Neural cell (in vitro differentiated cells): ENCODE measurements around the gene LPP. TPM values are rescaled to one million over a fixed set of nuclear protein-coding genes. Genes with fewer than 3 reads are reported as not detected.

Source experiments
- H2AFZ ChIP-seq: fragments of 200-600, 300-800 bp; sonication (generic), shearing (Covaris generic); 2 replicates; pipeline ENCODE4 v1.6.0; 2014; ENCODE audit warnings: low read depth, mild to moderate bottlenecking, antibody characterized with exemption, low read length, moderate library complexity
- H3F3A ChIP-seq: fragments of 200-600 bp; shearing (Covaris generic); 2 replicates; pipeline ENCODE4 v1.6.1; 2016; ENCODE audit warnings: mild to moderate bottlenecking, moderate library complexity, mixed read lengths, antibody characterized with exemption, low read length; ENCODE audit not compliant: insufficient read depth, poor library complexity, severe bottlenecking
- H3K27ac ChIP-seq: fragments of 200-600, 300-800 bp; sonication (generic), shearing (Covaris generic); 2 replicates; pipeline ENCODE4 v1.5.1; 2014; ENCODE audit warnings: mild to moderate bottlenecking, low read length, moderate library complexity
- H3K27me3 ChIP-seq: fragments of 300-800, 200-600 bp; sonication (generic), shearing (Covaris generic); 2 replicates; pipeline ENCODE4 v1.6.0; 2014; ENCODE audit warnings: mild to moderate bottlenecking, low read depth, low read length, moderate library complexity; ENCODE audit not compliant: insufficient read depth
- H3K36me3 ChIP-seq: fragments of 300-800, 200-600 bp; sonication (generic), shearing (Covaris generic); 2 replicates; pipeline ENCODE4 v1.5.1; 2014; ENCODE audit warnings: mild to moderate bottlenecking, antibody characterized with exemption, low read length, moderate library complexity; ENCODE audit not compliant: insufficient read depth
- H3K4me2 ChIP-seq: fragments of 300-800, 200-600 bp; sonication (generic), shearing (Covaris generic); 2 replicates; pipeline ENCODE4 v1.6.0; 2014; ENCODE audit warnings: mild to moderate bottlenecking, low read length
- H3K4me3 ChIP-seq: fragments of 300-800, 200-600 bp; sonication (generic), shearing (Covaris generic); 2 replicates; pipeline ENCODE4 v1.5.1; 2014; ENCODE audit warnings: mild to moderate bottlenecking, low read length, moderate library complexity
- H3K79me2 ChIP-seq: fragments of 200-600 bp; shearing (Covaris generic); replicated peaks from 2 replicates; pipeline ENCODE4 v1.6.0; 2014; ENCODE audit warnings: mild to moderate bottlenecking, low read length, moderate library complexity; ENCODE audit not compliant: insufficient read depth
- H3K9ac ChIP-seq: fragments of 300-800, 200-600 bp; sonication (generic), shearing (Covaris generic); 2 replicates; pipeline ENCODE4 v1.6.1; 2016; ENCODE audit warnings: mild to moderate bottlenecking, low read length, mixed read lengths
- H3K9me2 ChIP-seq: fragments of 200-600 bp; shearing (Covaris generic); 2 replicates; pipeline ENCODE4 v1.6.1; 2016; ENCODE audit warnings: mild to moderate bottlenecking, low read length, mixed read lengths; ENCODE audit not compliant: insufficient read depth
- H3K9me3 ChIP-seq: fragments of 200-600, 300-800 bp; sonication (generic), shearing (Covaris generic); 2 replicates; pipeline ENCODE4 v1.6.1; 2016; ENCODE audit warnings: mild to moderate bottlenecking, mixed run types, low read length, moderate library complexity, mixed read lengths
- H4K20me1 ChIP-seq: fragments of 200-600 bp; shearing (Covaris generic); 2 replicates; pipeline ENCODE4 v1.6.1; 2016; ENCODE audit warnings: mild to moderate bottlenecking, mixed run types; ENCODE audit not compliant: insufficient read depth
- EP300 ChIP-seq: fragments of 450-650 bp; conservative IDR thresholded peaks from 2 replicates; pipeline ENCODE4 v1.6.1; 2014; ENCODE audit warnings: antibody characterized with exemption, mild to moderate bottlenecking, moderate library complexity; ENCODE audit not compliant: poor library complexity, severe bottlenecking
- EZH2 ChIP-seq: fragments of 200-600, 300-800 bp; shearing (Covaris generic), sonication (generic); IDR thresholded peaks from 2 replicates; pipeline ENCODE4 v1.6.1; 2014; ENCODE audit warnings: antibody characterized with exemption, low read length, borderline replicate concordance, mild to moderate bottlenecking; ENCODE audit not compliant: insufficient read depth, poor library complexity, severe bottlenecking
- MXI1 ChIP-seq: fragments of 450-650 bp; conservative IDR thresholded peaks from 2 replicates; pipeline ENCODE4 v1.6.1; 2014; ENCODE audit warnings: antibody characterized with exemption, mild to moderate bottlenecking; ENCODE audit not compliant: poor library complexity, severe bottlenecking
- POLR2AphosphoS5 ChIP-seq: IDR thresholded peaks from 2 replicates; pipeline ENCODE4 v1.6.1; 2012
- RAD21 ChIP-seq: fragments of 450-650 bp; conservative IDR thresholded peaks from 2 replicates; pipeline ENCODE4 v1.6.1; 2014; ENCODE audit warnings: antibody characterized with exemption, mild to moderate bottlenecking, moderate library complexity
- SMC3 ChIP-seq: fragments of 450-650 bp; conservative IDR thresholded peaks from 2 replicates; pipeline ENCODE4 v1.6.1; 2014; ENCODE audit warnings: antibody characterized with exemption, mild to moderate bottlenecking, moderate library complexity; ENCODE audit not compliant: poor library complexity
- TAF1 ChIP-seq: IDR thresholded peaks from 2 replicates; pipeline ENCODE4 v1.6.1; 2012; ENCODE audit warnings: low read depth
- polyA plus RNA-seq: library from polyadenylated mRNA; depleted of rRNA; stranded (reverse); fragments of >200 nt; gene quantifications from 2 replicates; pipeline ENCODE4 v1.2.3, GENCODE V29; 2014
- TF ChIP-seq, protein P1 (sequence below): IDR thresholded peaks from 2 replicates; pipeline ENCODE4 v1.6.1; 2012; ENCODE audit warnings: borderline replicate concordance
- TF ChIP-seq, protein P2 (sequence below): fragments of 450-650 bp; IDR thresholded peaks from 2 replicates; pipeline ENCODE4 v1.5.1; 2014; ENCODE audit warnings: antibody characterized with exemption, mild to moderate bottlenecking, moderate library complexity; ENCODE audit not compliant: poor library complexity, severe bottlenecking

LPP gene
- polyA plus RNA-seq, 1 donor from 2014 or later = 3.0 TPM

- Histone ChIP-seq H3K9me3 (no peaks in the 10 kb centered on the region), H2AFZ (no peak overlapping the region), H3K4me3 (no peak overlapping the region), H4K20me1 (no peaks in the 10 kb centered on the region), H3K9ac (no peak overlapping the region), H3K27ac (no peak overlapping the region), H3K4me2 (no peak overlapping the region), H3F3A (no peaks in the 10 kb centered on the region), H3K9me2 (no peaks in the 10 kb centered on the region), H3K27me3 (no peaks in the 10 kb centered on the region), H3K79me2 (no peaks in the 10 kb centered on the region), H3K36me3 (no peaks in the 10 kb centered on the region)
- TF ChIP-seq, protein P1, sequence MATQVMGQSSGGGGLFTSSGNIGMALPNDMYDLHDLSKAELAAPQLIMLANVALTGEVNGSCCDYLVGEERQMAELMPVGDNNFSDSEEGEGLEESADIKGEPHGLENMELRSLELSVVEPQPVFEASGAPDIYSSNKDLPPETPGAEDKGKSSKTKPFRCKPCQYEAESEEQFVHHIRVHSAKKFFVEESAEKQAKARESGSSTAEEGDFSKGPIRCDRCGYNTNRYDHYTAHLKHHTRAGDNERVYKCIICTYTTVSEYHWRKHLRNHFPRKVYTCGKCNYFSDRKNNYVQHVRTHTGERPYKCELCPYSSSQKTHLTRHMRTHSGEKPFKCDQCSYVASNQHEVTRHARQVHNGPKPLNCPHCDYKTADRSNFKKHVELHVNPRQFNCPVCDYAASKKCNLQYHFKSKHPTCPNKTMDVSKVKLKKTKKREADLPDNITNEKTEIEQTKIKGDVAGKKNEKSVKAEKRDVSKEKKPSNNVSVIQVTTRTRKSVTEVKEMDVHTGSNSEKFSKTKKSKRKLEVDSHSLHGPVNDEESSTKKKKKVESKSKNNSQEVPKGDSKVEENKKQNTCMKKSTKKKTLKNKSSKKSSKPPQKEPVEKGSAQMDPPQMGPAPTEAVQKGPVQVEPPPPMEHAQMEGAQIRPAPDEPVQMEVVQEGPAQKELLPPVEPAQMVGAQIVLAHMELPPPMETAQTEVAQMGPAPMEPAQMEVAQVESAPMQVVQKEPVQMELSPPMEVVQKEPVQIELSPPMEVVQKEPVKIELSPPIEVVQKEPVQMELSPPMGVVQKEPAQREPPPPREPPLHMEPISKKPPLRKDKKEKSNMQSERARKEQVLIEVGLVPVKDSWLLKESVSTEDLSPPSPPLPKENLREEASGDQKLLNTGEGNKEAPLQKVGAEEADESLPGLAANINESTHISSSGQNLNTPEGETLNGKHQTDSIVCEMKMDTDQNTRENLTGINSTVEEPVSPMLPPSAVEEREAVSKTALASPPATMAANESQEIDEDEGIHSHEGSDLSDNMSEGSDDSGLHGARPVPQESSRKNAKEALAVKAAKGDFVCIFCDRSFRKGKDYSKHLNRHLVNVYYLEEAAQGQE = no peak
- TF ChIP-seq, protein P2, sequence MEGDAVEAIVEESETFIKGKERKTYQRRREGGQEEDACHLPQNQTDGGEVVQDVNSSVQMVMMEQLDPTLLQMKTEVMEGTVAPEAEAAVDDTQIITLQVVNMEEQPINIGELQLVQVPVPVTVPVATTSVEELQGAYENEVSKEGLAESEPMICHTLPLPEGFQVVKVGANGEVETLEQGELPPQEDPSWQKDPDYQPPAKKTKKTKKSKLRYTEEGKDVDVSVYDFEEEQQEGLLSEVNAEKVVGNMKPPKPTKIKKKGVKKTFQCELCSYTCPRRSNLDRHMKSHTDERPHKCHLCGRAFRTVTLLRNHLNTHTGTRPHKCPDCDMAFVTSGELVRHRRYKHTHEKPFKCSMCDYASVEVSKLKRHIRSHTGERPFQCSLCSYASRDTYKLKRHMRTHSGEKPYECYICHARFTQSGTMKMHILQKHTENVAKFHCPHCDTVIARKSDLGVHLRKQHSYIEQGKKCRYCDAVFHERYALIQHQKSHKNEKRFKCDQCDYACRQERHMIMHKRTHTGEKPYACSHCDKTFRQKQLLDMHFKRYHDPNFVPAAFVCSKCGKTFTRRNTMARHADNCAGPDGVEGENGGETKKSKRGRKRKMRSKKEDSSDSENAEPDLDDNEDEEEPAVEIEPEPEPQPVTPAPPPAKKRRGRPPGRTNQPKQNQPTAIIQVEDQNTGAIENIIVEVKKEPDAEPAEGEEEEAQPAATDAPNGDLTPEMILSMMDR = no peak
- TF ChIP-seq MXI1 = no peak
- no peak for TF ChIP-seq EP300
- TF ChIP-seq RAD21 = no peak
- no peak for TF ChIP-seq SMC3
- no peak for TF ChIP-seq EZH2
- no peak for TF ChIP-seq POLR2AphosphoS5
- TF ChIP-seq TAF1 = no peak
These were observed 678.2 kb downstream of the LPP start for GRCh38 chr3:188832146-188832545.

GRCh38 chr3:188832961-188833721 lies 679.2 kb downstream of the LPP start:
- Histone ChIP-seq H3K27ac (no peak overlapping the region), H3K9me2 (no peaks in the 10 kb centered on the region), H3K4me2 (no peak overlapping the region), H3K79me2 (no peaks in the 10 kb centered on the region), H2AFZ (no peak overlapping the region), H3K4me3 (no peak overlapping the region), H3K9me3 (no peaks in the 10 kb centered on the region), H3K36me3 (no peaks in the 10 kb centered on the region), H3K27me3 (no peaks in the 10 kb centered on the region), H3K9ac (no peak overlapping the region), H3F3A (no peaks in the 10 kb centered on the region), H4K20me1 (no peaks in the 10 kb centered on the region)
- TF ChIP-seq, protein P1 = no peak
- TF ChIP-seq RAD21 (no peak), EP300 (no peak), TAF1 (no peak), POLR2AphosphoS5 (no peak), MXI1 (no peak), SMC3 (no peak)
- TF ChIP-seq, protein P2 = no peak
